Fibroblast of the conjunctiva (primary cell): Measurements from ENCODE around the gene MUSTN1.

ENCODE experiments used
- DNase-seq: peaks from one replicate; pipeline ENCODE4 v3.0.0-alpha.2; 2010; ENCODE audit warnings: low read depth

Gene MUSTN1

DNA sequence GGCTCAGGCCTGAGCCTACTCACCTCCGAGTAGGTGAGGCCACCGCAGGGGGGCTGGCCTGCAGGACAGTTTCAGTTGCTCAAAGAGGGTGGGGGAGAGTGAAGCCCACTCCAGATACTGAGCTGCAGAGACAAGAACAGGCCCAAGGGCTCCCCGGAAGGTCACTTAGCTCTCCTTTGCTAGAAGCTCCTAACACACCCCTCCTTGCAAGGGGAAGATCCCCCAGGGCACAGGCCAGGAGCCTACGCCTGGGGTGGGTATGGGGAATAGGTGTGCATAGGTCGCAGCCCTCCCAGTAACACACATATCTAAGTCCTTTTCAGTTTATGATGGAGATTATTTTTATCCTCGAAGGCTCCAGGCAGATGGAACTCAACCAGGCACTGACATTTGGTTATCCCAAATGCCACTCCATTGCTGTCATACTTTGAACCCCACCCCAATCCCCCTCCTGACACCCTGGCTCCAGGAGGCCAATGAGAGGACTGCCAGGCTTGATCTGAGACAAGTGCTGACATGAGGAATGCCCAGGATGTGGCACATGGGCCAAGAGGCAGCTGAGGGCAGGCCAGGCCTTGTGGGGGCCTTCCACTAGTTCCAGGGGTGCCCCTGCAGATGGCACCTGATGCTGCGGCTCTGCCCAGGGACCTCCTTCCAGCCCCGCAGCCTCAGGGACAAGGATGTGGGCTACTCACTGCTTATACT is 1.1 kb upstream of the MUSTN1 start:
- no peak for DNase-seq

DNA sequence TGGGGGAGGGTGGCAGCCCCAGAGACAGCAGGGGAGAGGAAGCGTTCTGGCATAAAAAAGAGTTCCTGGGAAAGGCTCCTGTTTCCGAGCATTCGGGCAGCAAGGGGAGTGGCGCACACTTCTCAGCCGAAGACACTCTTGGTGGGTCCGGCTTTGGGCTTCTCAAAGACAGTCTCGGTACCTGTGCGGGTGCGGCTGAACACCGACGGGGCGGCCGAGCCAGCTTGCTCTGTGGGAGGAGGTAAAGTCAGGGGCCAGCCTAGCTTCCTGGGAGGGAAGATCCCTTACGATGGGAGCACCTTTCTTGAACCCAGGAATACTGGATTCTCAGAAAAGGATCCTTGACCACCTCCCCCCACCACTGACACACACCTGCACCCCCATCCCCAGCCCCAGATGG is 1.6 kb downstream of the MUSTN1 start:
- no peak for DNase-seq

DNA sequence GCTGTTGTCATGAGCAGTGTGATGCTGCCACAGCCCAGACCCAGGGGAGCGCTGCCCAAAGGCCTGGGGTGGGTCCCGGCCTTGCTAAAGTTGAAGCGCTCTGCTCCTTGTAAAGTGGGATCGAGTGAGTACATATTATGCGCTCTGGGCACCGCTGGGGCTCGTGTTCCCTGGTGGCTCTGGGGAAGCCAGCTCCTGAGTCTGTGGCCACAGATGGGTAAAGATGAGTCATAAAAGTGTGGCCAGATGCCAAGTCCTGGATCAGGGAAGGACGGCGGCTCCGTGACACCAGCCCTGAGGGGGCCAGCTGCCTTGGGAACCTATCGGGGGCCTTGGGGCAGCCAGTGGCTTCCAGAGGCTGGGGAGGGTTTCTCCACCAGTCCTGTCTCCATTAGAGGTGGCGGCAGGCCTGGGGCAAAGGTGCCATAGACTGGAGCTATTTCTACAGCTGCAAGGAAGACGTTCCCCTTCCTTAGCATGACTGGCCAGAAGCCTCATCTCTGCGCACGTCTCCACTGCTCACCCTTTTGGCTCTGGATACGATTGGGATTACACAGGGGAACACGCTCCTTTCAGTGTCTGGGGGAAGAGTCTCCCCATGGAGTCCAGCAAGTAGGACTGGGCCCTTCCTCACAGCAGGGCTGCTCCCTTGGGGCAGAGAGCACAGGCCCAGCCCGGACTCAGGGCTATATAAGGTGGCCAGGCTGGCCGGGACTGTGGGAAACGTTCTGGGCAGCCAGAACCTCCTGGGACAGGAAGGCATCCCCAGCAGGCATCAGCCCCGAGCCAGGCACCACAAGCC is 3.1 kb downstream of the MUSTN1 start:
- peak; percentile 33 for DNase-seq

DNA sequence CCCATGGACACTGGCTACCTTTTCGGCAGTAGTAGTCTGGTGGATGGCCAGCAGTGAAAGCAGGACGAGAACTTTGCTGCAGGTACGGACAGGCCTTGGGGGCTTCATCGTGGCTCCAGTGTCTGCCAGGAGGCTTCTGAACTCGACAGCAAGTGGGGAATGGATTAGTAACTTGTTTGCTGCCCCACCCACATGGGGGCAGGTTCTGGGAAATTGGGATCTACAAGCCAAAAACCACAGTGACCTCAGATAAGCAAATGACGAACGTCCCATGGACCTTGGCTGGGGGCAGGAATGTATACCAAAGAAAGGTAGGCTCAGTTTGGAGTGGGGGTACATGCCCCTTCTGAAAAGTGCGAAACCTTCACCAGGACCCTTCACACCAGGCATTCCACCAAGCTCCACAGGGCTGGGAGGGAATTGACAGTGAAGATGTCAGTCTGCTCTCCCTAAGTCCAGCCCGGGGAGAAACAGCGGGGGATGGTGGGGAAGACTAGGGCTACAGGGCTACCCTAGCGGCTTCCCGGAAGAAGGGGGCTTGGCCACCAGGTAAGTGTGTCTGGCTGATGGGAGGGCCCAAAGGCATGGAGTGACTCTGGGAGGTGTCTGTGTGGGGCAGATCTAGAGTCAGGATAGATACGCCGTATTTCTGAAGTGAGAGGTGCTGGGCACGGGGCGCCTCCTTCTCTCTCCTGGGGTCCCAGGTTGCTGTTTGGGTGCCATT is 4.1 kb downstream of the MUSTN1 start, which contains the start of gene ITIH4:
Gene ITIH4, minus strand, starts transcription at position 138 of the 724 bp plus-strand sequence. Its CDS starts 30 bp downstream, at position 108.
- no peak for DNase-seq

DNA sequence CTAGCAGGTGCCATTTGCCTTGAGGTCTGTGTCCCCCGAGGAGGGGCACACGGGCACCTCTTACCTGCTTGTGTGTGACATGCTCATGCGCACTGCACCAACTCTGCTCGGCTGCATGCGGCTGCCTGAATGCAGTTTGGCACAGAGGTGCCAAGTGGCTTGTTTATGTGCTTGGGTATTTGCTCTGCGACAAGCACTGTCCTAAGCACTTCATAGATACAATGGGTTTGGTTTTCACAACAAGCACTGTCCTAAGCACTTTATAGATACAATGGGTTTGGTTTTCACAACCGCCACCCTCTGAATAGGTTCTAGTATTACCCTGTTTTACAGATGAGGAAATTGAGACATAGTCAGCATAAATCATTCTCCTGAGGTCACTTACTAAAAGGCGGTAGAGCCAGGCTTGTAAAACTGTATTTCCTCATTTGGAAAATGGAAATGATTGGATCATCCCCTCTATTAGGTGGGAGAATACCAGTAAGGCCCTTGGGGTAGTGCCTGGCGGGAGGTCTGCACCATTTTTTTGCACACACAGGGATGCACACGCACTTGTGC is 4.8 kb downstream of the MUSTN1 start:
- no peak for DNase-seq

DNA sequence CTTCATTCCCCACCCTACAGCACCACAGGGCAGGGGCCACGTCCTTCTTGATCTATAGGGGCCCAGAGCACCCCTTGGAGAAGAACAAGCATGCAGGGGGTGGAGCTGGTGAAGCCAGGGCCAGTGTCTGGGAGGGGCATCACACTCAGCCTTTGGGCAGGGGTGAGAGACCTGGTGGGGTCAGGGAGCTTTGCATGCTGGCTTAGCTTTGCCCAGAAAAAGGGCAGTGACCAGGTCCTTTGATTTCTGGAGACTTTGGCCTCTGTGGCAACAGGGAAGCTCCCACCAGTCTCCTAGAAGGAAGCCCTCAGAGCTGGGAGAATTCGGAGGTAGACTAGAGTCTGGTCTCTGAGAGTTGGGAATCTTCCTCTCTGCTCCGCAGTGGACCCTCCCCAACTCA is 5.3 kb downstream of the MUSTN1 start:
- no peak for DNase-seq

DNA sequence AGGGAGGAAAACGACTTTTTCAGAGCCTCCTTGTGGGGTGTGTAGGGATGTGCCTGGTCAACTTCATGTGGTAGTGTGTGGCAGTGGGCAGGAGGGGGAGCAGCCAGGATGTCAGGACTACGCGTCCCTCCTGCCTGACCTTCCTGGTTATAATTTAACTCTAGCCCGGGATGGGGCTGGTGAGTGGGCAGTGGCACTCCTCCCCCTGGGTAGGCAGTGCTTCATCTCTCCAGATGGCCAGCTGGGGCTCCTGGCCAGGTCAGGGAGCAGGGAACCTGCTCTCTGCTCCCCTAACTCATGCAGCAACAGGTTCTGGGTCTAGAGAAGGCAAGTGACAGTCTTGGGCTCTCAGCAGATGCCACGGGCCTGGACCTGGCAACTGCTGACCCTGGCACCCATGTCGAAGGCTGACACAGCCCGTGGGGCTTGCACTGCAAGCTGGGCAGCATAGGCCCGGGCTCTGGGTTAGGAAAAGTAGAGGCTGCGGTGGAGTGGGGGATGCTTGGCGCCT is 6.9 kb downstream of the MUSTN1 start:
- no peak for DNase-seq

DNA sequence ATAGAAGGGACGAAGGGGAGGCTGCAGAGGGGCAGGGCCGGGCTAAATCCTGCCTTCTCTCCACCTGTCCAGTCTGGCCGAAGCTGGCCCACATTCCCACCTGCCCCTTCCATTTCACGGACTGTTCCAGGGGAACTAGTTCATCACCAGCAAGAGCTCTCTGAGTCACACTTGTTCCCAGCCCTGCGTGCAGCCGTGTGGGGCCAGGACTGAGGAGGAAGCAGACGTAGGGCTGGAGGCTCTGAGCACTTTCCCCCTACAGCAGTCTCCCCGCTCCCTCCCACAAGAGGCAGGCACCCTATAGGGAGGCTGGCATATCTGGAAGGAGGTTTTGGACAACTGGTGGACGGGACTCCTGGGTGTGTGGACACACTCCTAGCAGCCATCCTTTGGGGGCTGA is 7.4 kb downstream of the MUSTN1 start:
- DNase-seq, result no peak

DNA sequence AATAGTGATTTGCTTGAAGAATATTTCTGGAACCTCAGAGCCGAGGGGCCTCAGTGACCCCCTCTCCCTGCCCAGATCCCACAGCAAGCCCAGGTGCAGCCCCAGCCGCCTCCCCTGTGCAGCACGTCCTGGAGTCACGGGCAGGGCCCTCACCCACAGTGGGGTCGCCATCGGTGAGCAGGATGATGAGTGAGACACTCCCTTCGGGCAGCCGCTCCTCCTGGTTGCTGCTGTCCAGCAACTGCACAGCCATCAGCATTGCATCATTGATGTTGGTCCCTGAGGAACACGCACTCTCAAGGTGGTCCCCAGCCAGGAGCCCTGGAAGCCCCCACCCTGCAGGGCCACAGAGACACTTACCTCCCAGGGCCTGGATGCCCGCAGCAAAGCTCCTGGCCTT is 10.8 kb downstream of the MUSTN1 start:
- no peak for DNase-seq

DNA sequence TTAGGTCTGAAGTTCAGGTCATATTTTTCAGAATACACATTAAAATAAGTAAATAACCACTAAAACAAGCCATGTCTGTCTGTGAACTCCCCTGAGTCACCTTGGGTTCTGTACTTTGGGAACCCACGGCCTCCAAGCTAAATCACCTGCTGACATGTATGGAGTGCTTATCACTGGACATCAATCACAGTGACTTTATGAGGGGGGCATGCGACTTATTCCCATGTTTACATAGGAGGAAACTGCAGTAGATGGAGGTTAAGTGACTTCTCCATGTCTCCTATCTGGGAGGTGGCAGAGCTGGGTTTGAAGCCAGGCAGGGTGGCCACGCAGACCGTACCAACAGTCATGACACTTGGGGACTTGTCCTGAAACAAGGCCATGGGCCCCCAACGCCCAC is 12.5 kb downstream of the MUSTN1 start:
- no peak for DNase-seq

DNA sequence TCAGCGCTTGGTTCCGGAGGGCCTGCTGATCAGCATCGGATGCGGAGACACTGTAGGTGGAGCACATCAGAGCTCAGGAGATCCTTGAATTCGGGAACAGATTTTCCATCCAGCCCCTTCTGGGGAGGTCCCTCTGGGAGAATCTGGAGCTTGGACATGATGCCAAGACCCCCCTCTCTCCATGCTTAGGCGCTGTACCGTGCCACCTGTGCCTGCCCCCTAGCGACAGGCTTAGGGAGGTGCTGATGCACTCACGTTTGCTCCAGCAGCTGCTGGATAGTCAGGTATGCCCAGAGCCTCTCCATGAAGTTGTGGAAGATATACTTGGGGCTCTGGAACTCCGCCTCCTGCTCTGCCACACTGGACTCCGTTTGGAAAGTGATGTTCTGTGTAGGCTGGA is 14.1 kb downstream of the MUSTN1 start:
- DNase-seq, result no peak

DNA sequence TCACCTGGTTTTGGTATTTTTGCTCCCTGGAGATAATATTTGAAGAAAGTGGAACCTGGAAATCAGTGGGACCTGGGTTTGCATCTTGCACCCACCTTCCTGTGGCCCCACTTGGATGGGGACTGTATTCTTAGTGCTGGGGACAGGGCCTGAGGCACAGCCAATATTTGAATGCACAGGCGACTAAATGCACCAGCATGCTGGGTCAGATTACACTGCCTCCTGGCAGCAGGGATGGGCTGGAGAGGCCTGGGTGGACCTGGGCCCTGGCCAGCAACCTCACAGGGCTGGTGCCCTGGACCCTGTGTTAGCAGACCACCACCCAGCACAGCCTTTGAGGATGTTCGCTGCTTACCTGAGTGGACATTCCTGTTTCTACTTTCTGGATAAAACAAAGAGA is 14.9 kb downstream of the MUSTN1 start:
- DNase-seq, result no peak

DNA sequence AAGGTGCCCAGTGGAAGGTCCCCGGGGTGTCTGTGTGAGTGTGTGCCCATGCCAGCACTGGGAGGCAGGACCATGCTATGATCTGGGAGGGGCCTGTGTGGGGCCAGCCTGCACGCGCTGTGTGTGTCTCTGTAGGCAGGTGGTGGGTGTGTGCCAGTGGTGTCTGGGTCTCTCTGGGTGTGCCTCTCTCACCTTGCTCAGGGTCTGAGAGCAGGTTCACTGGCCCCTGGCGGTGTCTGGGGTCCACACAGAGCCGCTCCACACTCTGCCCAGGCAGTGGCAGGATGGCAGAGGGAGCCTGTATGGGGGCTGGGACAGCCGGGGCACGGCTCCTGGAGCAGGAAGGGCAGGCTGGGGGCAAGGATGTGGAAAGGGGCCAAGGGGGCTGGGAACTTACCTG is 17.0 kb downstream of the MUSTN1 start:
- no peak for DNase-seq

DNA sequence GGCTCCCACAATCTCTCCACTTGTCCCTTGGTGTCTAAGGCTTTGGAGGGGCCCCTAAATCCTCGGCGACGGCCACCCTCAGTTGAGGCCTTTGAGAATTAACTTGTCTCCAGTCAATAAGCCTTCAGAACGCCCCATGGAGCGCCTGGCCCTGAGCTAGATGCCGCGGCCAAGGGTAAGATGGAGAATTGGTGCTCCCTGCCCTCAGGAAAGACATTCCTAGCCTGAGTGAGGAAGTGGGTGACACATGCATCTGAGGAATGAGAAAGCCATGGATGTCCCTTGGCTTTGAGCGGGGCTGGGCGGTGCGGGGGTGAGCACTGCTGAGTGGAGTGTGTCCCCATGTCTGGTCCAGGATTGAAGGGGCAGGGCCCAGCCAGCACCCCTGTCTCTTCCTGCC is 17.6 kb downstream of the MUSTN1 start:
- no peak for DNase-seq

DNA sequence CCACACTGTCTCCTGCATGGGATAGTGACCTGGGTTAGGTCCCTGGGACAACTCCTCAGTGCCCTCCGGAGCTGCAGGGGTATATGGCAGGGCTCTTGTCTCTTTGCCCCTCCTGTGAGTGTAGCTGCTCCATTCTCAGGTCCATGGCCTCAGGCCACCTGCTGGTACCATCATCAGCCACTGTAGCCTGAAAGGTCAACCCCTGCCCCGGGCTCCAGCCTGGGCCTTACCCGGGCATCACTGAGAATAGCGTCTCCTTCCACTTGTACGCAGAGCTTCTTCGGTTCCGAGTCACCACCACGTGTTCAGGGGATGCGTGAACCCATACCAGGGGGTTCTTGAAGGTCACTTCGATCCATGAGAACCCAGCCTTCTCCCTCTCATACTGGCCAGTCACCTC is 18.2 kb downstream of the MUSTN1 start:
- DNase-seq, result no peak

DNA sequence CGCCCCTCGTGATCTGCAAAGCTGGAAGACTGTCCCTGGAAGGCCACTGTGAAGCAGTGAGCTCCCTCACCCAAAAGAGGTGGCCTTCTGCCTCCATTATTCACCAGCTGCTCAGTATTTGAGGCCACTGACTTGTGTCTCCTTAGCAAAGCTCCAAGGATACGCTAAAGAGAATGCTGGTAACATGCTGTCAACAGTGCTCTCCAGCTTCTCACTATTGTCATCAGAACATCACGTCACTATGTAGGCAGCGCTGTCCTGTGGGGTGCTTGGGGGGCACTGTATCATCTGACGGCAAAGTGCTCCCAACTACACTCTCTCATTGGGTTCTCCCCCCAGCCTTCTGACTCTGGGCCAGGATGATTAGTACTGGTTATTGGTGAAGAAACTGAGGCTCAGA is 18.6 kb downstream of the MUSTN1 start:
- DNase-seq, result no peak

DNA sequence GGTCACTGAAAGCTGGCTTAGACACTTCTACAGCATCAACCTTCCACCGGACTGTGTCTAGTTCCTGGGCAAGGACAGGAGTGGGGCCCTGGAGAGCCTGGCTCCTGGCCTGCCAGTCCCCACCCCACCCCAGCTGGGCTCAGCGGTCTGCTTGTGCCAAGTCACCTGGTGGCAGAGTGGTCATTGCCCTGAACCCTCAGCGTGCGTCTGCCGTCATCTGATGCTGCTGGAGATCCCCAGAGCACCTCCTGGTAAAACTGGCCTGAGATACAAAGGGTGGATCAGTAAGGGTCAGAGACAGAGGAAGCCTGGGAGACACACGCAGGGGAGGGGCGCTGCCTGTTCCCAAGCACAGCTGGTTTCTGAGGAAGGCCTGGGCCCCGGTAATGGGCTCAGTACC is 21.0 kb downstream of the MUSTN1 start:
- DNase-seq, result no peak

DNA sequence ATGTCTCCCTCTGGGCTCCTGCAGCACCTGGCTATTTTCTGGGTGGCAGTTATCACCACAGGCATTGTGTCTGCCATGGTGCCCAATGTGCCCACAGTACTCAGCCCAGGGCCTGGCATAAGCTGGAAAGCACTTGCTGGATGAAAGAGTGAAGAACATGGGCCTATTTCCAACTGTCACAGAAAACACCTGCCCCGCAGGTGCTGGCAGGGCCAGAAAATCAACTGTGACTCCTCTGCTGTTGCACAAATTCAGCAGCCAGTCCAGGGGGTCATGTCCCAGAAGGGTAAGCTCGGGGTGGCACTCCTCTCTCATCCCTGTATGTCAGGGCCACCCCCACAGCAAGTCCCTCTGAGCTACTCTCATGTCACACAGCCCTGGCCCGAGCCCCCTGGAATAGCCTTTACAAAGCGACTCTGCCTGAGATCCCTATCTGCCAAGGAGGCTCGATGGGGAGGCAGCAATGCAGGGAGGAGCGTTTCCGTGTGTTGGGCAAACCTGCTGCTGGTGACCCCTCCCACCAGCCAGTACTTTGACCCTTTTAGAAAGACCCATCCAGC is 23.3 kb downstream of the MUSTN1 start:
- DNase-seq, result no peak

DNA sequence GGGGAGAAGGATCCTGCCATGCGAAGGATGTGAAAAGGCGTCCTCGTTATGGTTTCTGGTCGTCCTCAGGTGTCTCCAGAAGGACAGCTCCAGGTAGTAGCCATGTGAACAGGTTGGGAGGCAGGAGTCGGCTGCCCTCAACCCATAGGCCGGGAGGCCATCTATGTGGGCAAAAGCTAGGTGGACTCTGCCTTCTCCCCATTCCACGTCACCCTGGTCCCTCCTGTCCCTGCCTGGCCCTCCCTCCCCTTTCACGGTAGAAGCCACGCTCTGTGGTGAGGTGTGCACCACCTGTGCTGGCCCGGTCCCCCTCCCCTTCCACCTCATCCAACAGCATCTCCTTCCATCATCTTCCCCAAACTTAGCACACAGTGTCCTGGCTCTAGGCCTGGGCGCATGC is 23.9 kb downstream of the MUSTN1 start:
- DNase-seq, result no peak

DNA sequence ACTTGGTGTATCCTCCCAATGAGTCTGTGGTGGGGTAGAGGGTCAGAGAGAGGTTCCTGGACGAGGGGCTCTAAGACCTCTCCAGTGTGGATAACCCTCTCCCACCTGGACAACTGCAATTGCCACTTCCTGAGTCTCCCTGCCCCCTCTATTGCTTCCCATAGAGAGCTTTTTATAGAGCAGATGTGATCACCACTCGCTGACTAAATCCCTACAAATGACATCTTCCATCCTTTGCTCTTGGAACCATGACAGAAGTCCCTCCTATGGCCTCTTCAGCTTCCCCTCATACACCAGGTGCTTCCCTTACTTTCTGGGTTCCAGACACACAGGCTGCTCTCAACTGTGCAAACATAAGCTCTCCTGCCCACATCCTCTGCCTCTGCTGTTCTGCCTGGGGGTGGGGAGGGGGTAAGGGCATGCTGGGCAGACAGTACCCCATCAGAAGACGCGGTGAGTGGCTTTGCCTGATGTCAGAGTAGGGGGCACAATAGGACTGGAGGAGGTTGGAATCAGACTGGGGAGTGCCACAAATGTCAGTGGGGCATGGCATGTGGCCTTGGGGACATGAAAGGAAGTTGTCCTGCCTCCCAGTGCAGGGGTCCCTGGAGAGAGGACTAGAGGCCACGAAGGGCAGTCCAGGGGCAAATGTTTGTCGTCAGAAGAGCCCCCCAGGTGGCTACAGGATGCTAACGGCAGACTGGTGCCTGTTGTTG is 25.0 kb downstream of the MUSTN1 start:
- DNase-seq, result no peak

DNA sequence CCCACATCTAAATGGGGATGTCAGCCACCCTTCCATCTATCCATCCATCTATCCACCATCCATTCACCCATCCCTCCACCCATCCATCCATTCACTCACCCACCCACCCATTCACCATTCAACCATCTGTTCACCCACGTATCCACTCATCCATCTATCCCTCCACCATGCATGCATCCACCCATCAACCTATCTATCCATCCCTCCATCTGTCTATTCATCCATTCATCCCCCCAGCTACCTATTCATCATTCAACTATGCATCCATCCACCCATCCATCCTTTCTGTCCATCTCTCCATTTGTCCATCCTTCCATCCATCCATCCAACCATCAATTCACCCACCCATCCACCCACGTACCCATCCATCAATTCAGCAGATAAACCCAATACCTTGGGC is 25.7 kb downstream of the MUSTN1 start:
- no peak for DNase-seq
